GM23338 (cell line): Measurements from ENCODE around the gene TANGO2. TPM values are rescaled to one million over a fixed set of nuclear protein-coding genes. Genes with fewer than 3 reads are reported as not detected.

Source experiments
- ATAC-seq: fragments of 200-7000 bp; cut with Tn5 transposase; 3 replicates; pipeline ENCODE4 v1.9.1; 2020
- DNase-seq: peaks from one replicate; pipeline ENCODE4 v3.0.0-alpha.2; 2015; ENCODE audit warnings: low spot score
- H2AFZ ChIP-seq: fragments of 200-600 bp; sonication (generic); 2 replicates; pipeline ENCODE4 v1.8.0; 2016; ENCODE audit warnings: antibody characterized with exemption, mild to moderate bottlenecking, moderate library complexity
- H3F3A ChIP-seq: fragments of 200-600 bp; sonication (generic); replicated peaks from 2 replicates; pipeline ENCODE4 v1.8.0; 2017; ENCODE audit warnings: antibody characterized with exemption, mixed run types, low read depth
- H3K27ac ChIP-seq: fragments of 200-600 bp; sonication (generic); 2 replicates; pipeline ENCODE4 v1.6.1; 2016; ENCODE audit warnings: low read depth
- H3K27me3 ChIP-seq: fragments of 200-600 bp; sonication (generic); 2 replicates; pipeline ENCODE4 v1.8.0; 2016; ENCODE audit warnings: mild to moderate bottlenecking, mixed run types, moderate library complexity; ENCODE audit not compliant: insufficient read depth
- H3K36me3 ChIP-seq: fragments of 200-600 bp; sonication (generic); 2 replicates; pipeline ENCODE4 v1.8.0; 2016; ENCODE audit warnings: mild to moderate bottlenecking; ENCODE audit not compliant: insufficient read depth
- H3K4me1 ChIP-seq: fragments of 200-600 bp; sonication (generic); 2 replicates; pipeline ENCODE4 v1.8.0; 2016; ENCODE audit warnings: mild to moderate bottlenecking, moderate library complexity; ENCODE audit not compliant: insufficient read depth
- H3K4me2 ChIP-seq: fragments of 200-600 bp; sonication (generic); 2 replicates; pipeline ENCODE4 v1.7.1; 2017; ENCODE audit warnings: mixed run types
- H3K4me3 ChIP-seq: fragments of 200-600 bp; sonication (generic); 2 replicates; pipeline ENCODE4 v1.6.1; 2016; ENCODE audit warnings: mixed run types
- H3K79me2 ChIP-seq: fragments of 200-600 bp; sonication (generic); replicated peaks from 2 replicates; pipeline ENCODE4 v1.8.0; 2017; ENCODE audit warnings: mild to moderate bottlenecking; ENCODE audit not compliant: insufficient read depth
- H3K9me2 ChIP-seq: fragments of 200-600 bp; sonication (generic); 2 replicates; pipeline ENCODE4 v1.8.0; 2017; ENCODE audit not compliant: insufficient read depth
- H4K20me1 ChIP-seq: fragments of 200-600 bp; sonication (generic); replicated peaks from 2 replicates; pipeline ENCODE4 v1.8.0; 2017; ENCODE audit warnings: mild to moderate bottlenecking; ENCODE audit not compliant: insufficient read depth
- H3K27ac Mint-ChIP-seq: 2 replicates; pipeline ENCODE4 v1.8.0; 2020; ENCODE audit warnings: inconsistent platforms, mild to moderate bottlenecking, moderate library complexity, mixed read lengths
- H3K27me3 Mint-ChIP-seq: 3 replicates; pipeline ENCODE4 v1.8.0; 2022; ENCODE audit warnings: low read depth, mild to moderate bottlenecking, moderate library complexity, mixed read lengths, inconsistent platforms; ENCODE audit not compliant: insufficient read depth, poor library complexity
- H3K36me3 Mint-ChIP-seq: 3 replicates; pipeline ENCODE4 v1.8.0; 2021; ENCODE audit warnings: low read depth, mild to moderate bottlenecking, inconsistent platforms, moderate library complexity, mixed read lengths
- H3K4me1 Mint-ChIP-seq: 3 replicates; pipeline ENCODE4 v1.8.0; 2020; ENCODE audit warnings: mild to moderate bottlenecking, inconsistent platforms, mixed read lengths
- H3K4me3 Mint-ChIP-seq: 3 replicates; pipeline ENCODE4 v1.8.0; 2021; ENCODE audit warnings: moderate library complexity, mild to moderate bottlenecking, inconsistent platforms, mixed read lengths
- H3K9me3 Mint-ChIP-seq: 3 replicates; pipeline ENCODE4 v1.8.0; 2020; ENCODE audit warnings: moderate library complexity, mild to moderate bottlenecking, inconsistent platforms, mixed read lengths
- CTCF ChIP-seq, 2 experiments: fragments of 200-600 bp in 1 of 2; sonication (generic) in 1 of 2; conservative IDR thresholded peaks; 2 replicates each; pipeline versions ENCODE4 v1.5.1 to v1.6.1; 2016 to 2017; ENCODE audit warnings: antibody characterized with exemption in 2 of 2, low read depth in 2 of 2, mild to moderate bottlenecking in 2 of 2, moderate library complexity in 1 of 2
- EZH2 ChIP-seq: fragments of 200-600 bp; sonication (generic); IDR thresholded peaks from one replicate; pipeline ENCODE4 v1.8.0; 2017; ENCODE audit warnings: antibody characterized with exemption, mild to moderate bottlenecking, low read depth; ENCODE audit not compliant: unreplicated experiment
- JUNB ChIP-seq: IDR thresholded peaks from one replicate; pipeline ENCODE4 v1.6.1; 2016; ENCODE audit warnings: antibody characterized with exemption; ENCODE audit not compliant: unreplicated experiment
- REST ChIP-seq: IDR thresholded peaks from one replicate; pipeline ENCODE4 v1.6.1; 2018; ENCODE audit warnings: antibody characterized with exemption; ENCODE audit not compliant: unreplicated experiment
- STAT1 ChIP-seq: IDR thresholded peaks from one replicate; pipeline ENCODE4 v1.6.1; 2016; ENCODE audit warnings: antibody characterized with exemption; ENCODE audit not compliant: unreplicated experiment
- ZNF114 ChIP-seq: fragments of 250-450 bp; sonication (Bioruptor Pico); IDR thresholded peaks from 2 replicates; pipeline ENCODE4 v1.5.0; 2020; ENCODE audit warnings: mild to moderate bottlenecking, moderate library complexity
- ZNF331 ChIP-seq: fragments of 250-450 bp; sonication (Bioruptor Pico); IDR thresholded peaks from 2 replicates; pipeline ENCODE4 v1.5.0; 2020; ENCODE audit warnings: low read depth, mild to moderate bottlenecking, moderate library complexity
- polyA plus RNA-seq: library from polyadenylated mRNA; unstranded; fragments of >200 nt; fragmentation: Nextera tagmentation; extraction: Ambion mirVana; gene quantifications from 2 replicates; pipeline ENCODE4 v1.2.1, GENCODE V29; 2016
- total RNA-seq: library from RNA; depleted of rRNA; stranded (reverse); fragments of >200 nt; shearing (Covaris generic); gene quantifications from 2 replicates; pipeline ENCODE4 v1.2.3, GENCODE V29; 2014
- TF ChIP-seq, protein P1 (sequence below): fragments of 250-450 bp; sonication (Bioruptor Pico); IDR thresholded peaks from 2 replicates; pipeline ENCODE4 v1.5.0; 2020; ENCODE audit warnings: mild to moderate bottlenecking, moderate library complexity

The TANGO2 gene
- total and polyA plus RNA-seq, 2 experiments from 2014 or later = 6.9 to 15.0 TPM

DNA sequence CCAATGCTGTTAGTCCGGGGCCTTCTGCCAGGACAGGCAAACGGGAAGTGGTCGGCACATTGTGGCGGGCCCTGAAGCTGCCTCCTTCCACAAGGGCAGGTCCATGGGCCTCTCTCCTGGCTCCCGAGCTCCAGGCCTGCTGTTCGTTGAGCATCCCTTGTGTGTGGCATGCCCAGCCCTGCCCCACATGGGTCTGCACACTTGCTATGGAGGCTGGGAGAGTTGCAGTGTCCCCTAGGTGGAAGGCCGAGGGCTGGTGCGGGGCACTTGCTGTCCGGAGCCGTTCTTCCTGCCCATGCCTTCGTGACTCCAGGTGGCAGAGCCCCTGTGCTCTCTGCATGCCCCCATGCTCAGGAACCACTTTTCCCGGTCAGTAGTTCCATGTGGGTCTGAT lies 33.1 kb downstream of the TANGO2 start:
- H3K36me3 Mint-ChIP-seq = peaks cover 6% of the 10 kb centered on the region
- peaks cover 3% of the 10 kb centered on the region for H3K27me3 Mint-ChIP-seq
- ATAC-seq = no peak
- H2AFZ ChIP-seq = no peak overlapping the region
- 0 out of 2 replicates have a peak, but pooled peaks cover 3% of the 10 kb centered on the region for H3F3A ChIP-seq
- no peak overlapping the region for H3K4me2 ChIP-seq
- TF ChIP-seq ZNF114 = no peak
- TF ChIP-seq STAT1 = no peak
- no peak for TF ChIP-seq ZNF331 (CRISPR knock-in tag)
- no peak for TF ChIP-seq JUNB
- TF ChIP-seq EZH2 = no peak
- TF ChIP-seq REST = no peak
- TF ChIP-seq, protein P1, sequence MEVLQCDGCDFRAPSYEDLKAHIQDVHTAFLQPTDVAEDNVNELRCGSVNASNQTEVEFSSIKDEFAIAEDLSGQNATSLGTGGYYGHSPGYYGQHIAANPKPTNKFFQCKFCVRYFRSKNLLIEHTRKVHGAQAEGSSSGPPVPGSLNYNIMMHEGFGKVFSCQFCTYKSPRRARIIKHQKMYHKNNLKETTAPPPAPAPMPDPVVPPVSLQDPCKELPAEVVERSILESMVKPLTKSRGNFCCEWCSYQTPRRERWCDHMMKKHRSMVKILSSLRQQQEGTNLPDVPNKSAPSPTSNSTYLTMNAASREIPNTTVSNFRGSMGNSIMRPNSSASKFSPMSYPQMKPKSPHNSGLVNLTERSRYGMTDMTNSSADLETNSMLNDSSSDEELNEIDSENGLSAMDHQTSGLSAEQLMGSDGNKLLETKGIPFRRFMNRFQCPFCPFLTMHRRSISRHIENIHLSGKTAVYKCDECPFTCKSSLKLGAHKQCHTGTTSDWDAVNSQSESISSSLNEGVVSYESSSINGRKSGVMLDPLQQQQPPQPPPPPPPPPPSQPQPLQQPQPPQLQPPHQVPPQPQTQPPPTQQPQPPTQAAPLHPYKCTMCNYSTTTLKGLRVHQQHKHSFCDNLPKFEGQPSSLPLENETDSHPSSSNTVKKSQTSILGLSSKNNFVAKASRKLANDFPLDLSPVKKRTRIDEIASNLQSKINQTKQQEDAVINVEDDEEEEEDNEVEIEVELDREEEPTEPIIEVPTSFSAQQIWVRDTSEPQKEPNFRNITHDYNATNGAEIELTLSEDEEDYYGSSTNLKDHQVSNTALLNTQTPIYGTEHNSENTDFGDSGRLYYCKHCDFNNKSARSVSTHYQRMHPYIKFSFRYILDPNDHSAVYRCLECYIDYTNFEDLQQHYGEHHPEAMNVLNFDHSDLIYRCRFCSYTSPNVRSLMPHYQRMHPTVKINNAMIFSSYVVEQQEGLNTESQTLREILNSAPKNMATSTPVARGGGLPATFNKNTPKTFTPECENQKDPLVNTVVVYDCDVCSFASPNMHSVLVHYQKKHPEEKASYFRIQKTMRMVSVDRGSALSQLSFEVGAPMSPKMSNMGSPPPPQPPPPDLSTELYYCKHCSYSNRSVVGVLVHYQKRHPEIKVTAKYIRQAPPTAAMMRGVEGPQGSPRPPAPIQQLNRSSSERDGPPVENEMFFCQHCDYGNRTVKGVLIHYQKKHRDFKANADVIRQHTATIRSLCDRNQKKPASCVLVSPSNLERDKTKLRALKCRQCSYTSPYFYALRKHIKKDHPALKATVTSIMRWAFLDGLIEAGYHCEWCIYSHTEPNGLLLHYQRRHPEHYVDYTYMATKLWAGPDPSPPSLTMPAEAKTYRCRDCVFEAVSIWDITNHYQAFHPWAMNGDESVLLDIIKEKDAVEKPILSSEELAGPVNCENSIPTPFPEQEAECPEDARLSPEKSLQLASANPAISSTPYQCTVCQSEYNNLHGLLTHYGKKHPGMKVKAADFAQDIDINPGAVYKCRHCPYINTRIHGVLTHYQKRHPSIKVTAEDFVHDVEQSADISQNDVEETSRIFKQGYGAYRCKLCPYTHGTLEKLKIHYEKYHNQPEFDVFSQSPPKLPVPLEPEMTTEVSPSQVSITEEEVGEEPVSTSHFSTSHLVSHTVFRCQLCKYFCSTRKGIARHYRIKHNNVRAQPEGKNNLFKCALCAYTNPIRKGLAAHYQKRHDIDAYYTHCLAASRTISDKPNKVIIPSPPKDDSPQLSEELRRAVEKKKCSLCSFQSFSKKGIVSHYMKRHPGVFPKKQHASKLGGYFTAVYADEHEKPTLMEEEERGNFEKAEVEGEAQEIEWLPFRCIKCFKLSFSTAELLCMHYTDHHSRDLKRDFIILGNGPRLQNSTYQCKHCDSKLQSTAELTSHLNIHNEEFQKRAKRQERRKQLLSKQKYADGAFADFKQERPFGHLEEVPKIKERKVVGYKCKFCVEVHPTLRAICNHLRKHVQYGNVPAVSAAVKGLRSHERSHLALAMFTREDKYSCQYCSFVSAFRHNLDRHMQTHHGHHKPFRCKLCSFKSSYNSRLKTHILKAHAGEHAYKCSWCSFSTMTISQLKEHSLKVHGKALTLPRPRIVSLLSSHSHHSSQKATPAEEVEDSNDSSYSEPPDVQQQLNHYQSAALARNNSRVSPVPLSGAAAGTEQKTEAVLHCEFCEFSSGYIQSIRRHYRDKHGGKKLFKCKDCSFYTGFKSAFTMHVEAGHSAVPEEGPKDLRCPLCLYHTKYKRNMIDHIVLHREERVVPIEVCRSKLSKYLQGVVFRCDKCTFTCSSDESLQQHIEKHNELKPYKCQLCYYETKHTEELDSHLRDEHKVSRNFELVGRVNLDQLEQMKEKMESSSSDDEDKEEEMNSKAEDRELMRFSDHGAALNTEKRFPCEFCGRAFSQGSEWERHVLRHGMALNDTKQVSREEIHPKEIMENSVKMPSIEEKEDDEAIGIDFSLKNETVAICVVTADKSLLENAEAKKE (CRISPR knock-in tag) = no peak
- TF ChIP-seq CTCF (conservative IDR thresholded peaks at IDR 0.05; ENCODE audit: low read depth in 2 of 2) = no peak
- no peaks in the 10 kb centered on the region for H3K79me2 ChIP-seq
- no peak overlapping the region for H3K27ac ChIP-seq
- H3K9me2 ChIP-seq = no peaks in the 10 kb centered on the region
- no peaks in the 10 kb centered on the region for H3K36me3 ChIP-seq
- no peaks in the 10 kb centered on the region for H4K20me1 ChIP-seq
- no peaks in the 10 kb centered on the region for H3K4me1 ChIP-seq
- H3K27ac Mint-ChIP-seq = no peak overlapping the region
- no peak for DNase-seq
- H3K27me3 ChIP-seq = no peaks in the 10 kb centered on the region
- peaks cover 4% of the 10 kb centered on the region; the same call in 2 of the 3 replicates for H3K9me3 Mint-ChIP-seq
- no peaks in the 10 kb centered on the region for H3K4me1 Mint-ChIP-seq
- no peak overlapping the region for H3K4me3 ChIP-seq
- no peak overlapping the region for H3K4me3 Mint-ChIP-seq
